Ammon's horn (tissue), 1 donor: Measurements from ENCODE around the gene PLAAT4.
"Not testable (repeated sequence)": the region's sequence is repeated elsewhere in the genome, so short reads cannot be mapped to it uniquely, and the experiment has no call there.

ENCODE experiments used
- DNase-seq: peaks from one replicate; pipeline ENCODE4 v3.0.0-alpha.2; 2016; ENCODE audit warnings: low spot score

Gene PLAAT4

GRCh38 chr11:63511048-63511748 is 25.4 kb upstream of the PLAAT4 start:
- DNase-seq, result no peak

GRCh38 chr11:63512816-63513215 is 23.8 kb upstream of the PLAAT4 start:
- DNase-seq, result no peak

GRCh38 chr11:63516109-63516508 is 20.5 kb upstream of the PLAAT4 start:
- no peak for DNase-seq

- DNase-seq, result no peak
These were observed 19.5 kb upstream of the PLAAT4 start for GRCh38 chr11:63517156-63517555.

- DNase-seq, result no peak
These were observed 18.1 kb upstream of the PLAAT4 start for GRCh38 chr11:63518548-63518947.

- no peak for DNase-seq
These were observed 15.9 kb upstream of the PLAAT4 start for GRCh38 chr11:63520606-63521170.

GRCh38 chr11:63521896-63522295 is 14.7 kb upstream of the PLAAT4 start:
- DNase-seq, result no peak

GRCh38 chr11:63523151-63523550 is 13.5 kb upstream of the PLAAT4 start:
- DNase-seq, result no peak

- DNase-seq, result no peak
These were observed 8.9 kb upstream of the PLAAT4 start for GRCh38 chr11:63527667-63528066.

GRCh38 chr11:63528156-63528555 is 8.5 kb upstream of the PLAAT4 start:
- DNase-seq, result not testable (repeated sequence)

- not testable (repeated sequence) for DNase-seq
These were observed 7.8 kb upstream of the PLAAT4 start for GRCh38 chr11:63528729-63529278.

- DNase-seq, result not testable (repeated sequence)
These were observed 7.2 kb upstream of the PLAAT4 start for GRCh38 chr11:63529373-63529772.

GRCh38 chr11:63530021-63530420 is 6.6 kb upstream of the PLAAT4 start:
- DNase-seq, result peak; percentile 67

- not testable (repeated sequence) for DNase-seq
These were observed 5.4 kb upstream of the PLAAT4 start for GRCh38 chr11:63531074-63531792.

GRCh38 chr11:63532117-63532516 is 4.5 kb upstream of the PLAAT4 start:
- no peak for DNase-seq

- no peak for DNase-seq
These were observed 3.7 kb upstream of the PLAAT4 start for GRCh38 chr11:63532799-63533475.

GRCh38 chr11:63534076-63534475 is 2.5 kb upstream of the PLAAT4 start:
- DNase-seq, result no peak

- no peak for DNase-seq
These were observed 1.6 kb upstream of the PLAAT4 start for GRCh38 chr11:63534895-63535461.

- no peak for DNase-seq
These were observed 874 bp upstream of the PLAAT4 start for GRCh38 chr11:63535734-63536133.

GRCh38 chr11:63537293-63538101 is 889 bp downstream of the PLAAT4 start:
- DNase-seq, result peak; percentile 85

- DNase-seq, result not testable (repeated sequence)
These were observed 5.9 kb downstream of the PLAAT4 start for GRCh38 chr11:63542506-63542905.
